Stimulated activated CD8-positive, alpha-beta memory T cell treated with anti-CD3 and anti-CD28 coated beads, Interleukin-4, amount 100 ng/mL, for 48 hours (primary cell): ENCODE results near the gene IPO11.
A peak's percentile ranks its signal among the peaks of the same experiment; 100 is the strongest.
"Not testable (repeated sequence)": the region's sequence is repeated elsewhere in the genome, so short reads cannot be mapped to it uniquely, and the experiment has no call there.

Experiments used
- DNase-seq: peaks from one replicate; pipeline ENCODE4 v3.0.0-alpha.2; 2020

The IPO11 gene

DNA sequence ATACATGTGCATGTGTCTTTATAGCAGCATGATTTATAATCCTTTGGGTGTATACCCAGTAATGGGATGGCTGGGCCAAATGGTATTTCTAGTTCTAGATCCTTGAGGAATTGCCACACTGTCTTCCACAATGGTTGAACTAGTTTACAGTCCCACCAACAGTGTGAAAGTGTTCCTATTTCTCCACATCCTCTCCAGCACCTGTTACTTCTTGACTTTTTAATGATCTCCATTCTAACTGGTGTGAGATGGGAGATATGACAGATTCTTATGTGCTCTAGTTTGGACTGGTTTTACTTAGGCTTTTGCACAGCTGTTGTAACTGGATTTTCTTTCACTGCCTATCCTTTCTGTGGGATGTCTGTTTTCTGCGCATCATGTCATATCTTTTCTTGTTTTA, 108.2 kb downstream of the IPO11 start:
- DNase-seq: not testable (repeated sequence)

DNA sequence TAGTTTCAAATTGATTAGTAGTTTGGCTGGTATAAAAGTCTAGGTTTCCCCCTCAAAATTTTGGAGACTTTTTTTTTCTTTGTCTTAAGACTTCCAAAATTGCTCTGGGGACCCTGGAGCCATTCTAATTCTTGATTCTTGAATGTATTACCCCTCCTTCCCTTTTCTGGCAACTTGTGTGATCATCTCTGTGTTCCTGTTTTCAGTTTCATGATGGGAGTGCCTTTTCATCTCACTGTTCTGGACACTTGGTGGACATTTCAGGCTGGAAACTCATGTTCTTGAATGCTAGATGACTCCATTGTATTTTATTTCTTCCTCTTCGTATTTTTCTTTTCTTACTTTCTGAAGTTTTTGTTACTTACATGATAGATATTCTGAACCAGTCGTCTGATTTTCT, 108.8 kb downstream of the IPO11 start:
- no peak for DNase-seq

DNA sequence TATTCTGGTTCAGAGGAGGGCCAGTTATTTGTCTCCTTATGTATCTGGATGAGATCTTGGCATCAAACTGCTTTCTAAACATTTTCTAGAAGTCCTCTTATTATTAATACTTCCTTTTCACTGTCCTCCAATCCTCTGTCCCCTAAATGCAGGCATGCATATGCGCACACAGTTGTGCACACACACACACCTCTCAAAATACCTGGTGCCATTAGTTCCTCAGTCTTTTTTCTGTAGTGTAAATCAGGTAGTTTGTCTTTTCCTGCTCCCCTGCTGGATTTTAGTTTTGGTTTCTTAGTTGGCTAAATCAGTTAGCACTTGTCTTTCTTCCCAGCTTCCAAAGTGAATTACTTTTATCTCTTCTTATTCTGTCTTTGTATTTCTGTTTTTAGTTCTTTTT, 110.2 kb downstream of the IPO11 start:
- DNase-seq: no peak

DNA sequence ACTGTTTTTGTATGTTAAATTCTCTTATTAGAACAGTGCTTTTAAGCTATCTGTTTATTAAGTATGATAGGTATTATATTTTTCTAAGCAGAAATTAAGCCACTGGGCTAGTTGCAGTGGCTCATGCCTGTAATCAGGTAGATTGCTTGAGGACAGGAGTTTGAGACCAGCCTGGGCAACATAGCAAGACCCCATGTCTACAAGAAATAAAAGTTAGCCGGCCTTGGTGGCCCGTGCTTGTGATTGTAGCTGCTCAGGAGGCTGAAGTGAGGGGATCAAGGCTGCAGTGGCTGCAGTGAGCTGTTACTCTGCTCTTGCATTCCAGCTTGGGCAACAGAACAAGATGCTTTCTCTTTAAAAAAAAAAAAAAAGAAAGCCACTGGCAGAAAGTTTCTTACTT, 121.0 kb downstream of the IPO11 start:
- no peak for DNase-seq

DNA sequence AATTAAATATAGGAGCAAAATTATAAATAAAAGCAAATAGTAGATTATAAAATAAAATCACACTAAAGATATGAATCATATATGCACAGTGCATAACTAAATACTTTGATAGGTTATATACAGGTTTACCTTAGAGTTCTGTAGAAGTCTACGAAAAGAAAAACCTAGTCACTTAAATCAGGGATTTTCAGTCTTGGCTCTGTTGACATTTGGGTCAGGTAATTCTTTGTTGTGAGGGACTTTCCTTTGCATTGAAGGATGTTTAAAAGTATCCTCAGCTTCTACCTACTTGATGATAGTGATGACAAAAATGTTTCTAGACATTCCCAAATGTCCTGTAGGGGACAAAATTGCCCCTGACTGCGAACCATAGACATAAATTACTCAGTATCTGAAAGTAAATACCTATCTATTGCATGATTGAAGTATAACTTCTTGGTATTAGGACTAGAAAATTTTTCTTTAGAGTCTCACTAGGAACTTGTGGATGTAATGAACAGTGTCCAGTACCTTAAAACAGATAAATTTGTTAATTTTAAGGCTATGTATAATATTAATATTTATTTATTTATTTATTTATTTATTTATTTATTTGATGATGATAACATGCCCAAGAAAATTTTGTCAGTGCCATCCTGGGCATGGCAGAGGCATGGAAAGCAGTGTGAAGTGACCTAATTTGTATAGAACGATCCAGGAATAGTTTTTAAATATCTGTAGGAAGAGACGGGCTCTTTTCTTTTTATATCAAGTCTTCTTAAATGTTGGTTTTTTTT, 122.1 kb downstream of the IPO11 start:
- no peak for DNase-seq

DNA sequence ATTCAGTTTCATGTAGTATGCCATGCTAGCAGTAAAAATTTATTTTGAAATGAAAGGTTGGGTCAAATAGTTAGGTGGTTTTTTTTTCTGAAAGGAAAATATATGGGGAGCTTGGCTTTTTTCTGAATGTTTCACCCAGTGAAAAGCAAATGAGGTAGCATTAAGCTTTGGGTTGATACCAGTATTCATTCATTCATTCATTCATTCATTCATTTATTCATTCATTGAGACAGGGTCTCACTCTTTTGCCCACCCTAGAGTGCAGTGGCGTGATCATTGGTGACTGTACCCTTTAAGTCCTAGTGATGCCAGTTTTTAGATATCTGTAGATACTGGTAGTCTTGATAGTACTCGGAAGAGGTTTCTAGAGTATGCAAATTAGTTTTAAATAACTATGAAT, 123.7 kb downstream of the IPO11 start:
- DNase-seq: no peak

DNA sequence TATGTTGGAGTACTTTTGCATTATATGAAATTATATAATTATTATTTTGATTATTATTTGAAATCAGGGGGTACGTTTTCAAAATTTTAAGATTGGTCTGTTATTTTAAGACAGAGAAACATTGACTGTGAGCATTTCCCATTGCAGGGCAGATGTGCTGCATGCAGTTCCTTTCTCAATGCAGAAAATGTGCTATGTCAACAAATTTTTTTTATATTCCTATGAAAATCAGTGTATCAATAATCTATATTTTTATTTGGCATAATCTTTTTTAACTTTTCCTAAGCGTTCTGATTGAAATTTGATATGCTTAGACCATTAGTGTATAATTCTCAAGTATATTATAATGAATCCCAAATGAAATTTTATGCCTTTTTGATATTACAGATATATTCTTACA, 124.2 kb downstream of the IPO11 start:
- no peak for DNase-seq

DNA sequence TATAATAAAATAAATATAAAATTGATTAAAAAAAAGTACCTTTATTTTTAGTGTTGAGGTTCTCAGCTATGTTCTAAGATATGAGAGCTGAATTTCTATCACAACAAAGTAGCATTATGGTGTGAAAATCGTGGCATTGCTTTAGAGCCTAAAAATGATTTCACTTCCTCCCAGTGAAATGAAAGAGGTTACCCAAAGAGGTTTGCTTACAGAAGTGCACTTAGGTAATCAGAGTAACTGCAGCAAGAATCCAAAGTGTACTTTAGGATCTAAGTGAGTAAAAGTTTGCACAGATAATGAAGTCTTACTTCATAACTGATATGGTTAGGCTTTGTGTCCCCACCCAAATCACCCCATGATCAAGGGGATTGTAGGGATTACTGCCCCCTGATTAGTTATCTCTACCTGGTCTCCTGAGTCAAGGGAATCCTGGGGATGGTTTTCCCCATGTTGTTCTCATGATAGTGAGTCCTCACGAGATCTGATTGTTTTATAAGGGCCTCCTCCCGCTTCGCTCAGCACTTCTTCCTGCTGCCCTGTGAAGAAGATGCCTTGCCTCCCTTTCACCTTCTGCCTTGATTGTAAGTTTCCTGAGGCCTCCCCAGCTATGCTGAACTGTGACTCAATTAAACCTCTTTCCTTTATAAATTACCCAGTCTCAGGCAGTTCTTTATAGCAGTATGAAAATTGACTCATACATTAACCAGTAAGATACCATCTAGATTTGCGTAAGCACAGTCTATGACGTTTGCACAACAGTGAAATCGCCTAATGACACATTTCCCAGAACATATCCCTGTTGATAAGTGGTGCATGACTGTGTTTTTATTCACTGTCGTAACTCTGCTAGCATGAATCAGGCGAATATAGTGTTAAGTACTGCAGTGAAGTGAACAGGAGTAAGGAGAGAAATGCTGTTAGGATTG, 125.7 kb downstream of the IPO11 start:
- DNase-seq: peak; percentile 26

- no peak for DNase-seq
Measured at GRCh38 chr5:62542720-62543119, 130.2 kb downstream of the IPO11 start.

- DNase-seq: no peak
Measured at GRCh38 chr5:62547945-62548630, 135.5 kb downstream of the IPO11 start.

- no peak for DNase-seq
Measured at GRCh38 chr5:62550103-62550502, 137.5 kb downstream of the IPO11 start.

DNA sequence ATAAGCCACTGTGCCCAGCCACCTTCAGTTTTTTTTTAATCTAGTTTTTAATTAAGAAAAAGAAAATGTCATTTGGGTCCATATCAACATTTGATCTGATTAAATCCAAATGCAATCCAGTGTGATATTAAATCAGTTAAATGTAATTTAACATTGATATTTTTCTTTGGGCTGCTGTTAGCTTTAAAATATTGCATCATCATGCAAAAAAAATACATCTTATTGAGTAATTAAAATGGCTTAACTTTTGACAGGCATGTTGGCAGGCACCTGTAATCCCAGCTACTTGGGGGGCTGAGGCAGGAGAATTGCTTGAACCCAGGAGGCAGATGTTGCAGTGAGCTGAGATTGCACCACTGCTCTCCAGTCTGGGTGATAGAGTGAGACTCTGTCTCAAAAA, 143.4 kb downstream of the IPO11 start:
- DNase-seq: no peak

GRCh38 chr5:62558941-62559340, 146.4 kb downstream of the IPO11 start:
- no peak for DNase-seq

GRCh38 chr5:62560786-62561185, 148.2 kb downstream of the IPO11 start:
- no peak for DNase-seq

DNA sequence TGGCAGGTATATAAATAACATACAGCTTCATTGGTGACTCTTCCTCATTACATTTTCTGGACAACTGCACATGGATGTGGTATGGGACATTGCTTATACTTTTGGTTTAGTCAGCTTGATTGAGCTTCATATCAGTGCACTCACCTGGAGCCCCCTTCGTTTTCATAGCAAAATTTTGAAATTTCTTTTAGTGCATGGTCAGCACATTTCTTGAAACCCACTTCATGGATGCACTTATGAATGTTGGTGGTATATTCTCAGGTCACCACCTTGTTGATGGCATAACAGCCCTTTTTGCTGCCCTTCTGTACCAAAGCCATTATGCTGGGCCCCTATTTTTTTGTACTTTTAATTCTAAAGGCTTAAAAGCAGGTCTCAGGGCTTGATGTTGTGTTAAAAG, 149.3 kb downstream of the IPO11 start:
- DNase-seq: no peak

DNA sequence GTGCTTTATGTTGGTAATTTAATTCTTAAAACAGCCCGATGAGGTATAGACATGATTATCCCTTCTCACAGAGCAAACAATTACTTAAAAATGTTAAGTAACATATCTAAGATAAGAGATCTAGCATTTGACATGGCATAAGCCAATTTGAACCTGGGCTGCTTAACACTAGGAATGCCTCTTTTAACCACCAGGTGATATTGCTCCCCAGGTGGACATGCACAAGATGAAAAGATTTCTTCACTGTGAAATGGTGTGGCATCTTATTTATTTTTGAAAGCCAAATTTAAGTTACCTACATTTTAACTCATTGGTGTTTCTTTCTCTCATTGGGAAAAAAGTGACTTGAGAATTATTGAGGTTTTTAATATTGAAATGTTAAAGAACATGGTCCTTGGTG, 150.3 kb downstream of the IPO11 start:
- DNase-seq: no peak

DNA sequence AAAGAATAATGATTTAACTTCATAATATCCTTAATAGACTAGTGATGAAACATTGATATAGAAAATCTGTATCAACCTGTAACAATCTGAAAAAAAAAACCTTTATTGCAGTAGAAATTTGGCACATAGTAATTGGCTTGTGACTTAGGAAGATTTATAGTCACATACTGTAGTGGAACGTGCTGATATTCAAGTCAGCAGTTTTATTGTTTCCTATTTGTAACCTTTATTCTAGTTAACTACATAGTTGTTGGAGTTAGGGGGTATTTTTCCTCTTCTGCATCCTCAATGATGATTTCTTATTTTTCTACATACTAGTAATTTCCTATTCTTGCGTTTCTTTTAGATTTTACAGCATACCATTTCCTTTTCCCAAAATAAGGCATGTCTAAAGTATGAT, 151.5 kb downstream of the IPO11 start:
- no peak for DNase-seq

GRCh38 chr5:62565740-62566139, 153.2 kb downstream of the IPO11 start:
- DNase-seq: not testable (repeated sequence)

DNA sequence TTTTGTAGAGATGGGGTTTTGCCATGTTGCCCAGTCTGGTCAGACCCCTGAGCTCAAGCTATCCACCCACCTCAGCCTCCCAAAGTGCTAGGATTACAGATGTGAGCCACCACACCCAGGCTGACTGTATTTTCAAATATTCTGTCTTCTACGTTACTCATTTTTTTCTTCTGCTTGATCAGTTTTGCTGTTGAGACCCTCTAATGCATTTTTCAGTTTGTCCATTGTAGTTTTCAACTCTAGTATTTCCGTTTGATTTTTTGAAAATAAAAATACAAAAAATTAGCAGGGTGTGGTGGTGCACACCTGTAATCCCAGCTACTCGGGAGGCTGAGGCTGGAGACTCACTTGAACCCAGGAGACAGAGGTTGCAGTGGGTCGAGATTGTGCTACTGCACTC, 155.6 kb downstream of the IPO11 start:
- DNase-seq: no peak

GRCh38 chr5:62568800-62569432, 156.4 kb downstream of the IPO11 start:
- no peak for DNase-seq

- DNase-seq: no peak
Measured at GRCh38 chr5:62569470-62569869, 156.9 kb downstream of the IPO11 start.

DNA sequence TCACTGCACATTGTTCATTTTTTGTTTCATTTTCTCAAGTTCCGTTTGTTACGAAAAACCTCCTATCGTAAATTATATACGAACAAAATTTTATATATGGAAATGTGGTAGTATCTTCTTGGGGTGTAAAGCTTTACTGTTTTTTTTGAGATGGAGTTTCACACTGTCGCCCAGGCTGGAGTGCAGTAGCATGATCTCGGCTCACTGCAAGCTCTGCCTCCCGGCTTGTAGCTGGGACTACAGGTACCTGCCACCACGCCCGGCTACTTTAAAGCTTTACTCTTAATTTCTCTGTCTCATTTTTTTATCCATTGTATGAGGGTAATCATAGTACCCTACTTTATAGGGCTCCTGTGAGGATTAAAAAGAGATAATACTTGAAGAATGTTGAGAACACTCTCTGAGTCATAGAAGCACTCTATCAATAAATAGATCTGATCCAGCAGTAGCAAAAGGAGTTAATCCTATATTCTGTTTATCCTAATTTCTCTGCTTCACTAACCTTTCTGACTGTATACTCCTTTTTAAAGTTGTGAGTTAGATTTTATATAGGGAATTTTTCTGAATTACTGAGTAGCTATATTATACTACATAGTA, 160.5 kb downstream of the IPO11 start:
- DNase-seq: no peak

GRCh38 chr5:62574599-62574998, 162.0 kb downstream of the IPO11 start:
- DNase-seq: no peak
